Measurements from ENCODE around the gene GSE1.

Gene GSE1

DNA sequence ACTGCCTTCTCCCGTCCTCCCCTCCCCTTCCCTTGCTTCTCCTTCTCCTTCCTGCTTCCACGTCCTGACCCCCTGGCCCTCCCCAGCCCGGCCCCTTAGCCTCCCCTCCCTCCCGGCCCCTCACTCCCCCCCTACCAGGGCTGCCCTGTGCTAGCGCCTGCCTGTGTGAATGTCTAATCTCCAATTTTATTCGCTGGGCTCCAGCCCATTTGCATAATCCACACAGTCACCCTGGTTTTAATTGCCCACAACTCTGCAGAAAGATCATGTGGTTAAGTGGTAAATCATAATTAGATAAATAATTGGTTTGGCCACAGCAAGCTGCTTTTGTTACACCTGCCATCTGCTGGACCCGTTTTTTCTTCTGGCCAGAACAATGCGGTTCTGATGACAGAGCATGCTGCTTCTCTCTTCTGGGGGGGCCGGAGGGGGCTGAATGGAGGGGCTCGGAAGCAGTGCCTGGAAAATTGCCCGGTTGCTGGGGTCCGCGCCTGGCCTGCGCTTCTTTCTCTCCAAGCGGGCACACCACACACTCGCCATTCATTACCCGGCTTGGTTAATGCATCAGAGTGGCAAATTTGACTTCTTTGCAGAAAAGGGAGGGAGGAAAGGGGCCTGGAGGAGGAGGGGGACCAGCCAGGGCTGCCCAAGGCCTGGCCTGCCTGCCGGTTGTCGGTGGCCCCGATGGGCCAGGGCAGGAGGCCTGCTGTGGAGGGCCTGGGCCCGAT, 19.5 kb upstream of the GSE1 start:
- H3K9me3 Mint-ChIP-seq (ENCODE audit: low read depth) = no peaks in the 10 kb centered on the region
- no peak overlapping the region for H3K4me3 Mint-ChIP-seq
- H3K36me3 Mint-ChIP-seq = peaks cover 4% of the 10 kb centered on the region
- peaks cover 9% of the 10 kb centered on the region for H3K4me1 Mint-ChIP-seq (ENCODE audit: low read depth)
- H3K27ac Mint-ChIP-seq = no peak overlapping the region
- no peaks in the 10 kb centered on the region for H3K27me3 Mint-ChIP-seq

DNA sequence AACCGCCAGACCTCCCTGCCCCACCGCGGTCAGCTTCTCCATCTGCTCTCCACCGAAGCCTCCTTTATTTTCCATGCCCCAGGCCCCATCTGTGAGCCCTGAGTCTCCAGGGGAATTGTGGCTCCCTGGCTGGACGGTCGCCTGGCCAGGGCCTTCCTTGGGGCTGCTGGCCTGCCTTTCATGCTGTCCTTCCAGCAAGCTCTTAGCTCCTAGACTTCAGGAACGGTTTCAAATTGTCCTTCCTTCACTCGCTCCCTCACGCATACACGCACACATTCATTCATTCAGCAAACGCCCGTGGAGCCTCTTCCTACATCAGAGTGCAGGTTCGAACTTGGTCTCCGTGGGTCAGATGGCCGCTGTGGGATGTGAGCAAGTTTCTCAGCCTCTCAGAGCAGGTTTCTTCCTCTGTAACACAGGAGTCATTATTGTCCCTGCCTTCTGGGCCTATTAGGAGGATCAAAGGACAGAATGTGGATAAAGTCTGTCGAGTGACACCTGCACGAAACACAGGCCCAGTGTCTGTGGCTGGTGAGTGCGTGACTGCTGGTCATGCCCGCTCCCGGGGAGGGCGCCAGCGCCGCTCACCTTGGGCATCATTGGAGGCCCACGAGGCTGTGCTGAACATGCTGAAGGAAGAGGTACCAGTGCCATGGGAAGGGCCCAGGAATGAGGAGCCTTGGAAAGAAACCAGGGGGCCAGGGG, 18.7 kb upstream of the GSE1 start:
- H3K27ac Mint-ChIP-seq = no peak overlapping the region
- H3K9me3 Mint-ChIP-seq (ENCODE audit: low read depth) = no peaks in the 10 kb centered on the region
- H3K36me3 Mint-ChIP-seq = peaks cover 4% of the 10 kb centered on the region

DNA sequence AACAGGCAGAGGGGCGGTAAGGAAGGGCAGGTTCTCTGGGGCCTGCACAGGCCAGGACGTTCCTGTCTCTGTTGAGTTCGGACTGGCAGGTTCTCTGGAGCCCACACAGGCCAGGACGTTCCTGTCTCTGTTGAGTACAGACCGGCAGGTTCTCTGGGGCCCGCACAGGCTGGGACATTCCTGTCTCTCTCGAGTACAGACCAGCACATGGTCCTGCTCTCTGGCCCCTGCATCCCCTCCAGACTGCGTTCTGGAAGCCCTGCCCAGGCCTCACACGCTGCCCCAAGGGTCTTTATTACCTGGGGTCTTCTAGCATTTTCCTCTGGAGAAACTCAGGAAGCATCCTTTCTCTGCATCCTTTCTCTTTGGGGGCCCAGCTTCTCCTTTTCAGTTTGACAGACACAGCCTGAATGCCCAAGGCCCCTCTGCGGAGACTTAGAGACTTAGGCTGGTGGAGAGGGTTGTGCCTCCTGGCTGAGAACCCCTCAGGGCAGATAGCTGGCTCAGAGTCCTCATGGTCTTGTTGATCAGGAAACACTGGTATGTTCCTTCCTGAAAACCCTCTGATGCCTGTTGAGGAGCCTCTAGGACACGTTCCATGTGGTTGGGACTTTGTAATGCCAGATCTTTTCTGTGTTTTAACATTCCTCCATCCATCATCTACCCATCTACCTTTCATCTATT, 18.0 kb upstream of the GSE1 start:
- Mint-ChIP-seq H3K9me3 (ENCODE audit: low read depth) (no peaks in the 10 kb centered on the region), H3K27me3 (no peaks in the 10 kb centered on the region), H3K27ac (no peak overlapping the region), H3K4me1 (ENCODE audit: low read depth) (peaks cover 13% of the 10 kb centered on the region), H3K4me3 (no peak overlapping the region), H3K36me3 (peaks cover 4% of the 10 kb centered on the region)

More for the DNA sequence above, 18.7 kb upstream of the GSE1 start:
- Mint-ChIP-seq H3K27me3 (no peaks in the 10 kb centered on the region), H3K4me1 (ENCODE audit: low read depth) (peaks cover 13% of the 10 kb centered on the region), H3K4me3 (no peak overlapping the region)

DNA sequence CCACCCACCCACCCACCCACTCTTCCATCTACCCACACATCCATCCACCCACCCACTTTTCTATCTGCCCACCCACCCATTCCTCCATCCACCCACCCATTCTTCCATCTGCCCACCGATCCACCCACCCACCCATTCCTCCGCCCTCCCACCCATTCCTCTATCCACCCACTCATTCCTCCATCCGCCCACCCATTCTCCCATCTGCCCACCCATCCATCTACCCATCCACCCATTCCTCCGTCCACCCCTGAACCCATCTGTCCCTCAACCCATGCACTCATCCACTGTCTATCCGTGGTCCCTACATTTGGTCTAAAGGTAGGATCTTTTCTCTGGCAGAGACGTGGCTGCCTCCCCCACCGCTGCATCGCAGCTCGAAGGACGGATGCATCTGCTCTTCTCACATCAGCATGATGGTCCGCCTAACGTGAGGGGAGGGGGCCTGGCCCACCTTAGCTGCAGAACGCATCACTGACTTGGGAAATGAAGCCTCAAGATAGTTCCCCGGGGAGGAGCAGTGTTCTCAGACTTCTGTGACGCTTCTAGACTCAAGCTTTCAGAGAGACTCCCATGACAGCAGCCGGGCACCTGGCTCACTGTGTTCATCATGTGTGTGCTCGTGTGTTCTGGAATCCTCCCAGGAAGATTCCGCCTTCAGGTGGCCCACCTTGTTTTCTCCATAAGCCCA, 17.2 kb upstream of the GSE1 start:
- peak overlapping the region; percentile 70 for H3K27ac Mint-ChIP-seq
- H3K4me3 Mint-ChIP-seq = no peak overlapping the region
- H3K9me3 Mint-ChIP-seq (ENCODE audit: low read depth) = no peaks in the 10 kb centered on the region
- H3K4me1 Mint-ChIP-seq (ENCODE audit: low read depth) = peaks cover 13% of the 10 kb centered on the region
- peaks cover 4% of the 10 kb centered on the region for H3K36me3 Mint-ChIP-seq
- no peaks in the 10 kb centered on the region for H3K27me3 Mint-ChIP-seq

DNA sequence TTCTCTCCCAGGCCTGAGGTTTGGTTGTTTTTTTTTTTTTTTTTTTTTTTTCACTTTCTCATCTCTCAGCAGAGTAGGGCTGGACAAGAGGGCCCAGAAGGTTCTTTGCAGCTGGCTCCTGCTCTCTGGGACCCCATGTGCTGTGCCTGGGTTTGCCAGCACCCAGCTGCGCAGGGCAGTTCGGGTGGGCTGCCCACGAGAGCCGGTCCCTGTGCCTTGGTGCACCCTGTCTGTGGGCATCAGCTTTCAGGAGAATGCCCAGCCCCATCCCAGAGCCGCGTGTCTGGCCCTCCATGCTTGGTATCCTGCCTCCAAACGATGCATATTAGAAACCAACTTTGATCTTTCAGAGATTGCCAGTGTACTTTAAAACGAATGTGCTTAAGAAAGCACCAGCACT, 15.0 kb upstream of the GSE1 start:
- no peaks in the 10 kb centered on the region for H3K27me3 Mint-ChIP-seq
- no peak overlapping the region for H3K4me3 Mint-ChIP-seq
- no peak overlapping the region for H3K27ac Mint-ChIP-seq
- peaks cover 2% of the 10 kb centered on the region for H3K36me3 Mint-ChIP-seq
- peaks cover 8% of the 10 kb centered on the region for H3K4me1 Mint-ChIP-seq (ENCODE audit: low read depth)
- H3K9me3 Mint-ChIP-seq (ENCODE audit: low read depth) = no peaks in the 10 kb centered on the region

DNA sequence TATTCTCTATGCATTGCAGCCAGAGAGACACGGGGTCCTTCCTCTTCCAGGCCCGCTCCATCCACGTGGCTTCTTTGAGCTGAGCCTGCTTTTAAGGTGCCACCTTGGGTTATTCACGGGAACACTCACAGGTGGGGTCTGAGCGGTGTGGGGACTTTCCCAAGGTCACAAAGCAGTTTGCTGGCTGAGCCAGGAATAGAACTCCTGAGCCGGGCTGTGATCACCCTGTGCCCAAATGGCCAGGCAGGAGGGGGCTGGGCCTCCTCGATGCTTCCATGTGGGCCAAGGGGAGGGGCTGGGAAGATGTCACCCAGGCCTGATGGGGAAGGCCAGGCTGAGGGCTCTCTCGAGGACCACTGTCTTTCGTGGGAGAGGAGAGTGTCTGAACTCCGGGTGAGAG, 13.0 kb upstream of the GSE1 start:
- H3K36me3 Mint-ChIP-seq = peaks cover 2% of the 10 kb centered on the region
- H3K4me3 Mint-ChIP-seq = no peak overlapping the region
- H3K4me1 Mint-ChIP-seq (ENCODE audit: low read depth) = peaks cover 8% of the 10 kb centered on the region
- no peaks in the 10 kb centered on the region for H3K9me3 Mint-ChIP-seq (ENCODE audit: low read depth)
- H3K27ac Mint-ChIP-seq = no peak overlapping the region
- no peaks in the 10 kb centered on the region for H3K27me3 Mint-ChIP-seq

DNA sequence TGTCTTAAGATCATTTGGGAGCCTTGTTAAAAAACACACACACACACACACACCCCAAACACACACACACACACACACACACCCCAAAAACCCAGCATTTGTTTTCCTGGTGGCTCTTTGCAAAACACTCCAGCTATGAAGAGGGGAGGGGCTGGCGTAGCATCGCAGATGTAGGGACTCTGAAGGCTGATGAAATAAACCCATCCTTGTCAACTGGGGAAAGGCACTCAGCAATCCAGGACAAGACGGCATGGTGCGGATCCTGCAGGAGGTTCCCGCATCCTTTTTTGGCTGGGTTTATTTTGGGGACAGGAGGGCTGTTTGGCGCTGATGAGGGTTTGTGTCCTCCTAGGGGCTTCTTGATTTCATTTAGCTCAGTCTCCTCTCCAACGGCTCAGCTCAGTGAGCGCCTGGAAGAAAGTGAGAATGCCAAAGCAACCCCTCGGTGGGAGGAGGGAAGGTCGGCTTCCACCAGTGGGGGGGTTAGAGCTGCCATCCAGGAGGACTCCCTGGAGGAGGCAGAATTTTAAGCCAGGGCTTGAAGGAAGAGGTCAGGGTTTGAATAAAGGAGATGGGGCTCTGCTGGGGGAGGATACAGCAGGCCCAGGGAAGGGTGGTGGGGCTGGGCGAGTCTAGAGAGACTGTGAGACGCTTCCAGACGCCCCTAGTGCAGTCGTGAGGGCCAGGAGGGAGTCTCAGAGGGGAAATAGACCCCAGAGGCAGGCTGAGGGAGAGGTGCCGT, 12.4 kb upstream of the GSE1 start:
- Mint-ChIP-seq H3K36me3 (peaks cover 2% of the 10 kb centered on the region), H3K27me3 (no peaks in the 10 kb centered on the region), H3K27ac (no peak overlapping the region), H3K4me3 (no peak overlapping the region), H3K9me3 (ENCODE audit: low read depth) (no peaks in the 10 kb centered on the region), H3K4me1 (ENCODE audit: low read depth) (peaks cover 7% of the 10 kb centered on the region)

DNA sequence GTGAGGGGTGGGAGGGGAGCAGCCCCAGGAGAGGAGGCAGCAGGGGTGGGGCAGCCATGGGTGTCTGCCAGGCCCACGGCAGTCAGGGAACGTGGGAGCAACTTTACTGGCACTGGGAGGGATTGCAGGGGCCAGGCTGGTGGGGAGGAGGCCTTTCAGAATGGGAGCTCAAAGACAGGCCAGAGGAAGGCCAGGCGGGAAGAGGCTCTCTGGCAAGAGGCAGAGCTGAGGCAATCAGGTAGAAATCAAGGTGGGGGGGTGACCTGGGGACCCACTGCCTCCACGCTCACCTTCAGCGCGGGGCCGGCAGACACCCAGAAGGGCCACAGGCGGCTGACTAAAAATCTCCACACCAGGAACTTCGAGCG, 11.9 kb upstream of the GSE1 start:
- H3K27ac Mint-ChIP-seq = no peak overlapping the region
- no peaks in the 10 kb centered on the region for H3K36me3 Mint-ChIP-seq
- H3K9me3 Mint-ChIP-seq (ENCODE audit: low read depth) = no peaks in the 10 kb centered on the region
- no peak overlapping the region for H3K4me3 Mint-ChIP-seq
- H3K4me1 Mint-ChIP-seq (ENCODE audit: low read depth) = peaks cover 4% of the 10 kb centered on the region
- H3K27me3 Mint-ChIP-seq = no peaks in the 10 kb centered on the region

DNA sequence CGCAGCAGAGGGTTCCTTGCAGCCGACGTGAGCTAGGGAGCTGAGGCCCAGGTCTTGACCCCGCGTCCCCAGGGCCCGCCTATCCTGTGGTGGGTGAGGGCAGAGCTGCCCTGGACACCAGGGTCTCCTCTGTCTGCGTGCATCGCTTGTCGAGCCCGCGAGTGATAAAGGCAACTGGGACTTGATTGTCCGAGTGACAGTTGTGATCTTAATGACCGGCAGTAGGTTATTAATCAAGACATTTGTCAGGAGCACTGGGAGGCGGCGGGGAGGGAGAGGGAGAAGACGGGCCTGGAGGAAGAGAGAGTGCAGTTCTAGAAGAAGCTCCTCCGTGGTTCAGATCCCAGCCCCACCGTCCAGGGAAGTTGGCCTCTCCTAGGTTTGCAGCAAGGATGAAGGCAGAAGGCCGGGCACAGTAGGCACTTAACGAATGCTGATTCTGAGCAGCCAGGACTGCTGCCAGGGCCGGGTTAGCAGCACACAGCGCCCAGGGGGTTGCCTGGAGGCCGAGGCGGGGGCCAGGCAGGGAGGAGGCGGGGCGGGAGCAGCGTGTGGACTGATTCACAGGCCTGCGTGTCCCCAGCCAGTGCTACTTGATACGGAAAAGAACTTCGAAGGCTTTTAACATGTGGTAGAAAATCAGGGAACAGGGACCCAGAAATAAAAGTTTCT, 11.3 kb upstream of the GSE1 start:
- Mint-ChIP-seq H3K4me1 (ENCODE audit: low read depth) (peaks cover 4% of the 10 kb centered on the region), H3K4me3 (no peak overlapping the region), H3K9me3 (ENCODE audit: low read depth) (no peaks in the 10 kb centered on the region), H3K36me3 (no peaks in the 10 kb centered on the region), H3K27me3 (no peaks in the 10 kb centered on the region), H3K27ac (peak overlapping the region; percentile 34)

DNA sequence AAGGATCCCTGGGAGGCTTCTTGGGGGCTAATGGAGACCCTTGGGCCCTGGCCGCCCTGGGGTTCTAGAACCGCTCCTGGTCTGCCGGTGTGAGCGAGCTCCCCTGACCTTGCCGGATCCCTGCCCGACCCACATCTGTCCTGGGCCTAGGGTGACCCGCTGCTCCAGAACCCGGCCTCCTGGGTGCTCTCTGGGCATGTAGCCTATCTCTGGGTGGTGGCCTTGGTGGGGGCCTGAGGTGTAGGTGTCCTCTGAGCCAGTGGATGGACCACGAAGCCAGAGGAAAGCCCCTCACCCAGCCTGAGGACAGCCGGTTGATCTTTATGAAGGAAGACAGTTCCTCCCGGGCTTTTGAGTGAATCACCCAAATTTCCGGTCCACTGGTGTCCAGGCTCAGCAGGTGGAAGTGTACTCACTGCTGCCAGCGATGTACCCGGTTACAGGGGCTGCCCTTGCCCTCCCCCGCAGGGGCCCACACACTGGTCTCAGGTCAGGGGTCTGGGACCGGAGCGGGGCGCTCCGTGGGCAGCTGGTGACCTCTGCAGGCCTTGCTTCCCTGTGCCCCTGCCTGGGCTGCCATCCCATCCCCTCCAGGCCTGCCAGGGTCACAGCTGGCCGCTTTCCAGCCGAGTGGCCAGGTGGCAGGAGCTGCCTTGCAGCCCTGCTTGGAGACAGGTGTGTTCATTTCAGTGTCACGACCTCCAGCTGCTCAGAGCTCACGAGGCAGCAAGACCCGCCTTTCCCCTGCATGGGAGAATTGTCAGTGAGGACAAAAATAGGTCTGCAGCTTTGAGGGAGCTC, 10.5 kb upstream of the GSE1 start:
- no peaks in the 10 kb centered on the region for H3K27me3 Mint-ChIP-seq
- no peak overlapping the region for H3K27ac Mint-ChIP-seq
- peaks cover 10% of the 10 kb centered on the region for H3K4me1 Mint-ChIP-seq (ENCODE audit: low read depth)
- no peaks in the 10 kb centered on the region for H3K36me3 Mint-ChIP-seq
- no peaks in the 10 kb centered on the region for H3K9me3 Mint-ChIP-seq (ENCODE audit: low read depth)
- no peak overlapping the region for H3K4me3 Mint-ChIP-seq

DNA sequence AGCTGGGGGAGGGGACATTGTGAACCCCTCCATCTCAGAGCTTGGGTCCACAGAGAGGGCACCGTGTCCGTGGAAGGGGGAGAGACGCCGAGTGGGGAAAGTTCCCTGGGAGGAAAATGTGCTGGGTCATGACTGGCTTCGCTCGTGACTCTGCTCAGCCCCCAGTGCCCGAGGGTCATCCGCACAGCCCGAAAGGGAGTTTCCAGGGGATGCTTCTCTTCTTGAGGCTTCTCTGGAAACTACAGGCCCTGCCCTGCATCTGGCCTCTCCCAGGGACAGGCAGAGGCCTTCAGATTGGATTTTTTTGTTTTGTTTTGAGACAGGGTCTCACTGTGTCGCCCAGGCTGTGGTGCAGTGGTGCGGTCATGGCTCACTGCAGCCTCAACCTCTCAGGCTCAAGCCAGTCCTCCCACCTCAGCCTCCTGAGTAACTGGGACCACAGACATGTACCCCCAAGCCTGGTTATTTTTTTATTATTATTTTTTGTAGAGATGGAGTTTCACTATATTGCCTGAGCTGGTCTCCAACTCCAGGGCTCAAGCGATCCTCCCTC, 9.8 kb upstream of the GSE1 start:
- no peak overlapping the region for H3K27ac Mint-ChIP-seq
- no peaks in the 10 kb centered on the region for H3K36me3 Mint-ChIP-seq
- no peak overlapping the region for H3K4me3 Mint-ChIP-seq
- H3K9me3 Mint-ChIP-seq (ENCODE audit: low read depth) = no peaks in the 10 kb centered on the region
- peaks cover 14% of the 10 kb centered on the region for H3K4me1 Mint-ChIP-seq (ENCODE audit: low read depth)
- no peaks in the 10 kb centered on the region for H3K27me3 Mint-ChIP-seq

DNA sequence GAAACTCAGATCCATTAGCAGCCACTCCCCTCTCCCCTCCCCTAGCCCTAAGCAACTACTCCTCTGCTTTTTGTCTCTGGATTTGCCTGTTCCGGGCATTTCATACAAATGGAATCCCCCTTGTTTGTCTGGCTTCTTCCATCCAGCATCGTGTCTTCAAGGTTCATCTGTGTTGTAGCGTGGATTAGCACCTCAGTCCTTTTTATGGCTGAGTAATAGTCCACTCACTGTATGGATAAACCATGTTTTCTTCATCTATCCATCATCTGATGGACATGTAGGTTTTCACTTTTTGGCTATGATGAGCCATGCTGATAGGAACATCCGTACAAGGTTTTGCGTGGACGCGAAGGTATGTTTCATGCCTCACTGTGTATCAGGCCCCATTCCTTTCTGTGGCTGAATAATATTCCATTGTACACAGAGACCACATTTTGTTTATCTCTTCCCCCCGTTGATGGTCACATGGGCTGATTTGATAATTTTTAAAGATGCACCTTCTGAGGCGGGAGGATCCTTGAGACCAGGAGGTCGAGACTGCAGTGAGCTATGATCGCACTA, 8.9 kb upstream of the GSE1 start:
- Mint-ChIP-seq H3K27me3 (no peaks in the 10 kb centered on the region), H3K36me3 (no peaks in the 10 kb centered on the region), H3K9me3 (ENCODE audit: low read depth) (no peaks in the 10 kb centered on the region), H3K4me3 (no peak overlapping the region), H3K4me1 (ENCODE audit: low read depth) (peaks cover 14% of the 10 kb centered on the region), H3K27ac (no peak overlapping the region)
